Ovary (tissue), 9 donors: ENCODE data around the gene NOP10. TPM values are rescaled to one million over a fixed set of nuclear protein-coding genes. Genes with fewer than 3 reads are reported as not detected.
"Not testable (repeated sequence)": the region's sequence is repeated elsewhere in the genome, so short reads cannot be mapped to it uniquely, and the experiment has no call there.

Source experiments
- DNase-seq, 5 donors: peaks; one replicate each; pipeline ENCODE4 v3.0.0-alpha.2; 2019 to 2020
- H3K27ac ChIP-seq, 2 donors: fragments of 200-600 bp; one replicate each; pipeline versions ENCODE4 v1.5.1 to v1.8.0; 2019 to 2022
- H3K27me3 ChIP-seq: fragments of 200-600 bp; one replicate; pipeline ENCODE4 v1.8.0; 2022
- H3K36me3 ChIP-seq: fragments of 200-600 bp; sonication (generic); one replicate; pipeline ENCODE4 v1.5.1; 2019
- H3K4me1 ChIP-seq: one replicate; pipeline ENCODE4 v1.8.1; 2013; ENCODE audit warnings: mild to moderate bottlenecking, moderate library complexity; ENCODE audit not compliant: insufficient read depth
- H3K4me3 ChIP-seq: fragments of 200-600 bp; sonication (generic); one replicate; pipeline ENCODE4 v1.5.1; 2017
- H3K9me3 ChIP-seq, 2 donors: fragments of 200-600 bp in 1 of 2; sonication (generic) in 1 of 2; one replicate each; pipeline versions ENCODE4 v1.5.1 to v1.8.1; 2013 to 2019; ENCODE audit warnings: mild to moderate bottlenecking in 1 of 2, moderate library complexity in 1 of 2
- EP300 ChIP-seq: sonication (generic); formaldehyde crosslinking; IDR thresholded peaks from one replicate; pipeline ENCODE4 v1.6.1; 2017; ENCODE audit warnings: antibody characterized with exemption
- POLR2A ChIP-seq: fragments of 450-650 bp; IDR thresholded peaks from one replicate; pipeline ENCODE4 v1.6.1; 2017; ENCODE audit warnings: antibody characterized with exemption, mild to moderate bottlenecking, moderate library complexity
- WGBS, 3 donors: extraction: QIAGEN DNeasy Blood & Tissue Kit in 1 of 3; methylation state at CpG; one replicate each; pipeline versions ENCODE4 v1.1.5 to v1.1.7; 2013 to 2017; 5-methylcytosine and 5-hydroxymethylcytosine counted together
- intact Hi-C, 4 donors: fragments of 100-400 bp; cut with DNase I; formaldehyde crosslinking; loops; one replicate each; pipeline versions ENCODE4 v1.11.0 to v1.15.1; 2022 to 2023
- polyA plus RNA-seq, 2 donors: library from polyadenylated mRNA; stranded (reverse); fragments of 200-250 nt in 1 of 2; fragments of 350-450 nt in 1 of 2; fragmentation: Illumina TruSeq in 1 of 2; extraction: RNeasy Lipid Tissue Mini Kit (QIAGEN cat#74804) in 1 of 2; gene quantifications; one replicate each; pipeline ENCODE4 v1.2.3, GENCODE V29; 2013 to 2014
- total RNA-seq, 7 donors: library from RNA; depleted of rRNA in 2 of 7; stranded (reverse); fragments of >200 nt in 2 of 7; fragmentation: NEBNext Ultra II Directional in 3 of 7; extraction: Animal tissue kit (Norgen Biotek cat#: 25700) in 3 of 7; gene quantifications; one replicate each; pipeline versions ENCODE4 v1.1.0 to v1.2.4, GENCODE V29; 2016 to 2023
- TF ChIP-seq, protein P1 (sequence below), 3 donors: fragments of 450-650 bp in 2 of 3; fragments of 200-600 bp in 1 of 3; IDR thresholded peaks; one replicate each; pipeline versions ENCODE4 v1.5.1 to v1.8.0; 2016 to 2022; ENCODE audit warnings: antibody characterized with exemption in 3 of 3, mild to moderate bottlenecking in 1 of 3
- donor health status: DM: no; HTN: no; CAD: no; lungs with moderate emphysema.
- donor health status: DM: no; HTN: no; CAD: no.
- donor health status: Bipolar disorder and iron deficiency.
- donor health status: DM: yes; HTN: yes; CAD: no.
- donor health status: DM: no; HTN: no; CAD: no.
- donor health status: DM: yes; HTN: yes; CAD: no.

NOP10 gene
- total and polyA plus RNA-seq, 9 donors = 46.5 to 189 (median 61.7) TPM

DNA sequence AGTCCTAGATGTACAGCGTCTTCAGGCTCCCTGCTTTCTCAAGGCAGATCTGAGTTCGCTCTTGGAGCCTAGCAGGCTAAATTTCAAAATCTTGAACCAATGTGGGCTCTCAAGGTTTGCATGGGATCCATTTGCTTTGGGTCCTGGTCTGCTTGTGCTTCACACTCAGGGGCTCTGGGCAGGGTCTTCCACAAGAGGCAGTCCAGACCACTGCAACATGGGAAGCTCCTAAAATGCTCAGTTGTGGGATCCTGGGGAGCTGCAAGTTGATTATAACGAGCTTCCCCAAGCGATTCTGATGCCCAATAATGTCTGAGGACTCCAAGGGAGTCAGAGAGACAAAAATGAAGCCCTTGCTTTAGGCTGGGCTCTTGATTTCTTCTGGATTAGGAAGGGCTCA is 6.8 kb upstream of the NOP10 start:
- no peaks in the 10 kb centered on the region for H3K36me3 ChIP-seq
- WGBS, 3 donors = 67 to 71% (median 70%) methylated on average over 4 of the region's 4 CpGs
- H3K4me1 ChIP-seq = no peaks in the 10 kb centered on the region
- H3K27ac ChIP-seq = no peak overlapping the region
- H3K4me3 ChIP-seq = no peak overlapping the region
- H3K9me3 ChIP-seq = no peaks in the 10 kb centered on the region
- no peak for DNase-seq
- H3K27me3 ChIP-seq = no peaks in the 10 kb centered on the region
- intact Hi-C loops = loop anchor here in 2 of 4 donors (5.0 to 10.0 kb wide), 3 partner anchors 95 to 1178 kb away; partner anchors contain the start of gene GOLGA8B (in 1 of the 2)
- TF ChIP-seq POLR2A (no peak), EP300 (no peak)
- TF ChIP-seq, protein P1, sequence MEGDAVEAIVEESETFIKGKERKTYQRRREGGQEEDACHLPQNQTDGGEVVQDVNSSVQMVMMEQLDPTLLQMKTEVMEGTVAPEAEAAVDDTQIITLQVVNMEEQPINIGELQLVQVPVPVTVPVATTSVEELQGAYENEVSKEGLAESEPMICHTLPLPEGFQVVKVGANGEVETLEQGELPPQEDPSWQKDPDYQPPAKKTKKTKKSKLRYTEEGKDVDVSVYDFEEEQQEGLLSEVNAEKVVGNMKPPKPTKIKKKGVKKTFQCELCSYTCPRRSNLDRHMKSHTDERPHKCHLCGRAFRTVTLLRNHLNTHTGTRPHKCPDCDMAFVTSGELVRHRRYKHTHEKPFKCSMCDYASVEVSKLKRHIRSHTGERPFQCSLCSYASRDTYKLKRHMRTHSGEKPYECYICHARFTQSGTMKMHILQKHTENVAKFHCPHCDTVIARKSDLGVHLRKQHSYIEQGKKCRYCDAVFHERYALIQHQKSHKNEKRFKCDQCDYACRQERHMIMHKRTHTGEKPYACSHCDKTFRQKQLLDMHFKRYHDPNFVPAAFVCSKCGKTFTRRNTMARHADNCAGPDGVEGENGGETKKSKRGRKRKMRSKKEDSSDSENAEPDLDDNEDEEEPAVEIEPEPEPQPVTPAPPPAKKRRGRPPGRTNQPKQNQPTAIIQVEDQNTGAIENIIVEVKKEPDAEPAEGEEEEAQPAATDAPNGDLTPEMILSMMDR (IDR thresholded peaks at IDR 0.05) = no peak

DNA sequence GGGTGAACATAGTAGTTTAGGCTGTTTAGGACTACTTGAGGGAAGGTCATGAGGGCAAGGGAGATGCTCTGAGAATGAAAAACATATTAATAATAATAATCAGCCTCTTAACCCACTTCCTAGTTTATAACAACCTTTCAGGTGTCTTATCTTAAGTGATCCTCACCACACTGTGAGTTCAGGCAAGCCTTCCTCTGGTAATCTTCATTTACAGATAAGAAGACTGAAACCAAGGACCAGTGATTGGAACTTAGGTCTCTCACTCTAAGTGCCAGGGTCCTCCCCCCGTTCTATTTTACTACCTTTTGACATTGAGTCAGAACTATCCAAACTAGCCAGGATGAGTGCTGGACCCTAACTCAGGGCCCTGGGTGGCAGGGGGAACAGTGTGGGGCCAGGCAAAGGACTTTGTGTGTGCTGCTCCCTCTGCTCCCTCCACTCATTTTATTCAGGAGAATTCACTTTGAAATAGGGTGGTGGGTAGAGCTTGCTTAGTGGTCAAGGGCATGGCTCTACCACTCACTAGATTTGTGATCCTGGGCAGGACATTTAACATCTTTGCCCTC is 5.9 kb upstream of the NOP10 start:
- Histone ChIP-seq H3K4me3 (no peak overlapping the region), H3K36me3 (no peaks in the 10 kb centered on the region), H3K9me3 (no peaks in the 10 kb centered on the region), H3K27ac (no peak overlapping the region), H3K4me1 (no peaks in the 10 kb centered on the region), H3K27me3 (no peaks in the 10 kb centered on the region)
- TF ChIP-seq EP300 (no peak), POLR2A (no peak)
- TF ChIP-seq, protein P1 (IDR thresholded peaks at IDR 0.05) = no peak
- DNase-seq = no peak
- 38 to 62% (median 54%) methylated on average over 1 of the region's 1 CpG for WGBS, 3 donors
- intact Hi-C loops = loop anchor here in 2 of 4 donors (5.0 to 10.0 kb wide), 2 partner anchors 236 to 1178 kb away; partner anchors contain the start of gene GOLGA8B (in 1 of the 2)

DNA sequence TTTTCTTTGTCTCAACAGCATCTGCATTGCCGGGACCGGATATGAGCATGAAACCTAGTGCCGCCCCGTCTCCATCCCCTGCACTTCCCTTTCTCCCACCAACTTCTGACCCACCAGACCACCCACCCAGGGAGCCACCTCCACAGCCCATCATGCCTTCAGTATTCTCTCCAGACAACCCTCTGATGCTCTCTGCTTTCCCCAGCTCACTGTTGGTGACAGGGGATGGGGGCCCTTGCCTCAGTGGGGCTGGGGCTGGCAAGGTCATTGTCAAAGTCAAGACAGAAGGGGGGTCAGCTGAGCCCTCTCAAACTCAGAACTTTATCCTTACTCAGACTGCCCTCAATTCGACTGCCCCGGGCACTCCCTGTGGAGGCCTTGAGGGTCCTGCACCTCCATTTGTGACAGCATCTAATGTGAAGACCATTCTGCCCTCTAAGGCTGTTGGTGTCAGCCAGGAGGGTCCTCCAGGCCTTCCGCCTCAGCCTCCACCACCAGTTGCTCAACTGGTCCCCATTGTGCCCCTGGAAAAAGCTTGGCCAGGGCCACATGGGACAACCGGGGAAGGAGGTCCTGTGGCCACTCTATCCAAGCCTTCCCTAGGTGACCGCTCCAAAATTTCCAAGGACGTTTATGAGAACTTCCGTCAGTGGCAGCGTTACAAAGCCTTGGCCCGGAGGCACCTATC is 5.2 kb upstream of the NOP10 start:
- H3K4me1 ChIP-seq = no peaks in the 10 kb centered on the region
- intact Hi-C loops = loop anchor here in 2 of 4 donors (5.0 to 10.0 kb wide), 2 partner anchors 237 to 1179 kb away; partner anchors contain the start of gene GOLGA8B (in 1 of the 2)
- H3K4me3 ChIP-seq = no peak overlapping the region
- WGBS, 3 donors = 71 to 83% (median 78%) methylated on average over 12 to 13 of the region's 13 CpGs
- DNase-seq = no peak
- H3K27ac ChIP-seq = no peak overlapping the region
- H3K36me3 ChIP-seq = no peaks in the 10 kb centered on the region
- TF ChIP-seq EP300 (no peak), POLR2A (no peak)
- TF ChIP-seq, protein P1 (IDR thresholded peaks at IDR 0.05) = no peak
- no peaks in the 10 kb centered on the region for H3K9me3 ChIP-seq
- no peaks in the 10 kb centered on the region for H3K27me3 ChIP-seq

DNA sequence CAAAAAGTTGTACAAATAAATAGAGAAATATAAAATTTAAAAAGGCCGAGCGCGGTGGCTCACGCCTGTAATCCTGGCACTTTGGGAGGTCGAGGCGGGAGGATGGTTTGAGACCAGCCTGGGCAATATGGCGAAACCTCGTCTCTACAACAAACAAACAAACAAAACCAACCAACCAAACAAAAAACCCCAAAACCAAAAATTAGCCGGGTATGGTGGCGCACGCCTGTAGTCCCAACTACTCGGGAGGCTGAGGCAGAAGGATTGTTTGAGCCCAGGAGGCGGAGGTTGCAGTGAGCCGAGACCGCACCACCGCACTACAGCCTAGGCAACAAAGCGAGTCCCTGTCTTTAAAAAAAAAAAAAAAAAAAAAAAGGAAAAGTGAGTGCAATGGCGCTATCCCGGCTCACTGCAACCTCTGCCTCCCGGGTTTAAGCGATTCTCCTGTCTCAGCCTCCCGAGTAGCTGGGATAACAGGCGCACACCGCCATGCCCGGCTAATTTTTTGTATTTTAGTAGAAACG is 661 bp downstream of the NOP10 start:
- not testable (repeated sequence) for H3K4me1 ChIP-seq, H3K36me3 ChIP-seq, H3K9me3 ChIP-seq, DNase-seq, H3K27me3 ChIP-seq
- Histone ChIP-seq H3K4me3 (peak overlapping the region; percentile 89), H3K27ac (peak overlapping the region in 1 of 2 donors; percentile 63)
- WGBS, 3 donors = 39 to 41% (median 40%) methylated on average over 26 of the region's 26 CpGs
- intact Hi-C loops = loop anchor here in 1 of 4 donors (10.0 kb wide), 1 partner anchor 243 kb away; the partner anchor contains the start of gene GOLGA8B
